Myometrial cell (primary cell): ENCODE data around the gene STXBP3. TPM values are rescaled to one million over a fixed set of nuclear protein-coding genes. Genes with fewer than 3 reads are reported as not detected.

Experiments used
- total RNA-seq: library from RNA; depleted of rRNA; stranded (reverse); fragments of >200 nt; gene quantifications from 2 replicates; pipeline ENCODE4 v1.2.3, GENCODE V29; 2015

Gene STXBP3, protein sequence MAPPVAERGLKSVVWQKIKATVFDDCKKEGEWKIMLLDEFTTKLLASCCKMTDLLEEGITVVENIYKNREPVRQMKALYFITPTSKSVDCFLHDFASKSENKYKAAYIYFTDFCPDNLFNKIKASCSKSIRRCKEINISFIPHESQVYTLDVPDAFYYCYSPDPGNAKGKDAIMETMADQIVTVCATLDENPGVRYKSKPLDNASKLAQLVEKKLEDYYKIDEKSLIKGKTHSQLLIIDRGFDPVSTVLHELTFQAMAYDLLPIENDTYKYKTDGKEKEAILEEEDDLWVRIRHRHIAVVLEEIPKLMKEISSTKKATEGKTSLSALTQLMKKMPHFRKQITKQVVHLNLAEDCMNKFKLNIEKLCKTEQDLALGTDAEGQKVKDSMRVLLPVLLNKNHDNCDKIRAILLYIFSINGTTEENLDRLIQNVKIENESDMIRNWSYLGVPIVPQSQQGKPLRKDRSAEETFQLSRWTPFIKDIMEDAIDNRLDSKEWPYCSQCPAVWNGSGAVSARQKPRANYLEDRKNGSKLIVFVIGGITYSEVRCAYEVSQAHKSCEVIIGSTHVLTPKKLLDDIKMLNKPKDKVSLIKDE
- 34.2 and 37.5 TPM in 2 replicates for total RNA-seq

DNA sequence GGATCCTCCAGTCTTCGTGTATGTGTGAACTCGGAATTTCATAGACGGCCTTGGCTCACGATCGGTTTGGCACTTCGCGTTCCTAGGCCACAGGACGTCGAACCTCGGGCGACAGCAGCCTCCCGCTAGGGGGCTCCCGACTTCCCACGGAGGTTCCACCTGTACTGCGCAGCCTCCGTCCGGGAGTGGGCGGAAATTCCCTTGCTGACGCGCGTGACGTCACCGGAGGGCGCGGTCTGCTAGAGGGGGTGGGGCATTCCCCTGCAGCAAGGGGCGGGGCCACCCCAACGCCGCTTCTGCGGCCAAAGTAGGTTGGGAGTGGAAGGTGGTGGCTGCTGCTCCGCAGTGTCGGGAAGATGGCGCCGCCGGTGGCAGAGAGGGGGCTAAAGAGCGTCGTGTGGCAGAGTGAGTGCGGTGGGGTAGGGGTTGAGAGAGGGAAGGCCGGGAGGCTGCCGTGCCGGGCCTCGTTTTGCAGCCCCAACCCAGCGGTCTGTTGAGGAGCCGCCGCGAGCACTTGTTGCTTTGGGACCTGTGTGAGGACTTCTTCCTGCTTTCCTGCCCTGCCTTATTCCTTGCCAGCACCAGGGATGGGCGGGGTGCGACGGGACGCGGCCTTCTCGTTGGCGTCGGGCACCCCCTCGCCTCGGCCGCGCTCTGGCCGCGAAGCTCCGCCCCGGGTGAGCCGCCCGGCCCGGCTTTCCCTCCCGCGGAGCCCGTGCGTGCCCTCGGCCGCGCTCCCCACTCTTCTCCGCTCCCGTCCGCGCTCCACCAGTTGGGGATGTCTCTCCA is at the start of gene STXBP3:
STXBP3 (plus strand) TSS at position 293 of the 789 bp plus-strand sequence; CDS start at position 357, 64 bp downstream.

GRCh38 chr1:108712606-108713150 is 33.8 kb upstream of the STXBP3 start, which contains the start of gene FNDC7:
Gene FNDC7, plus strand, starts transcription at chr1:108712908. Its CDS starts 26 bp downstream, at chr1:108712934.

GRCh38 chr1:108856994-108857393 is 110.5 kb downstream of the STXBP3 start, which contains the start of gene AKNAD1:
Gene AKNAD1, minus strand, starts transcription at chr1:108857094. Its CDS starts 4,430 bp downstream, at chr1:108852664.

Other genes starting within 250 kb of the STXBP3 start
- gene EEIG2, start 186.6 kb upstream of the STXBP3 start, total RNA-seq, result 7.2 and 11.0 TPM in 2 replicates
- gene HENMT1, start 85.6 kb upstream of the STXBP3 start, total RNA-seq, result 6.9 and 7.6 TPM in 2 replicates
- 5.7 and 5.8 TPM in 2 replicates for gene PRPF38B, start 54.4 kb upstream of the STXBP3 start, total RNA-seq
- not detected in 2 replicates for gene FNDC7, start 33.8 kb upstream of the STXBP3 start, total RNA-seq
- gene AKNAD1, start 110.4 kb downstream of the STXBP3 start, total RNA-seq, result 1.2 TPM in 1 of 2 replicates, not detected in the other
- gene GPSM2, start 130.3 kb downstream of the STXBP3 start, total RNA-seq, result 39.3 and 55.4 TPM in 2 replicates
- gene CLCC1, start 216.8 kb downstream of the STXBP3 start, total RNA-seq, result 23.1 and 30.0 TPM in 2 replicates